GM23338 (cell line): Measurements from ENCODE around the gene CLCN4.

Experiments
- EZH2 ChIP-seq: fragments of 200-600 bp; sonication (generic); IDR thresholded peaks from one replicate; pipeline ENCODE4 v1.8.0; 2017; ENCODE audit warnings: antibody characterized with exemption, mild to moderate bottlenecking, low read depth; ENCODE audit not compliant: unreplicated experiment
- POLR2AphosphoS5 ChIP-seq: IDR thresholded peaks from 2 replicates; pipeline ENCODE4 v1.6.1; 2016; ENCODE audit warnings: antibody characterized with exemption, low read depth
- ZNF331 ChIP-seq: fragments of 250-450 bp; sonication (Bioruptor Pico); IDR thresholded peaks from 2 replicates; pipeline ENCODE4 v1.5.0; 2020; ENCODE audit warnings: low read depth, mild to moderate bottlenecking, moderate library complexity
- TF ChIP-seq, protein P1 (sequence below), 2 experiments: fragments of 200-600 bp in 1 of 2; sonication (generic) in 1 of 2; conservative IDR thresholded peaks; 2 replicates each; pipeline versions ENCODE4 v1.5.1 to v1.6.1; 2016 to 2017; ENCODE audit warnings: antibody characterized with exemption in 2 of 2, low read depth in 2 of 2, mild to moderate bottlenecking in 2 of 2, moderate library complexity in 1 of 2

DNA sequence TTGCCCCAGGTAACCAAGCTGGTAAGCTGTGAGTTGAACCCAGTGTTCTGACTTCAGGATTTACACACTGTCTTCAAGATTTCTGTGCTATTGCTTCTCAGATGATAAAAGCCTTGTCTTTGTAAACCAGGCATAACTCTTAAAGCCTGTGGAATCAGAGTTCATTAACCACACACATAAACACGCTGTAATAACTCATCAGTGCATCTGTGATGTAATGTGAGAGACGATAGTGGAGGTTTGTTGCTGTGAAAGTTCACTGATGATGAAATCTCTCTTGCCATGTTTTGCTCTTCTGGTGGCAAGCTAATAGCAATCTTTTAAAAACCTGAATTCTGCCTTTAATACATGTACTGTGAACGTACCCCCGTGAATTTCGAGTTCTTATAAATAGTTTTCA, 41.5 kb downstream of the CLCN4 start:
- TF ChIP-seq, protein P1, sequence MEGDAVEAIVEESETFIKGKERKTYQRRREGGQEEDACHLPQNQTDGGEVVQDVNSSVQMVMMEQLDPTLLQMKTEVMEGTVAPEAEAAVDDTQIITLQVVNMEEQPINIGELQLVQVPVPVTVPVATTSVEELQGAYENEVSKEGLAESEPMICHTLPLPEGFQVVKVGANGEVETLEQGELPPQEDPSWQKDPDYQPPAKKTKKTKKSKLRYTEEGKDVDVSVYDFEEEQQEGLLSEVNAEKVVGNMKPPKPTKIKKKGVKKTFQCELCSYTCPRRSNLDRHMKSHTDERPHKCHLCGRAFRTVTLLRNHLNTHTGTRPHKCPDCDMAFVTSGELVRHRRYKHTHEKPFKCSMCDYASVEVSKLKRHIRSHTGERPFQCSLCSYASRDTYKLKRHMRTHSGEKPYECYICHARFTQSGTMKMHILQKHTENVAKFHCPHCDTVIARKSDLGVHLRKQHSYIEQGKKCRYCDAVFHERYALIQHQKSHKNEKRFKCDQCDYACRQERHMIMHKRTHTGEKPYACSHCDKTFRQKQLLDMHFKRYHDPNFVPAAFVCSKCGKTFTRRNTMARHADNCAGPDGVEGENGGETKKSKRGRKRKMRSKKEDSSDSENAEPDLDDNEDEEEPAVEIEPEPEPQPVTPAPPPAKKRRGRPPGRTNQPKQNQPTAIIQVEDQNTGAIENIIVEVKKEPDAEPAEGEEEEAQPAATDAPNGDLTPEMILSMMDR (conservative IDR thresholded peaks at IDR 0.05; ENCODE audit: low read depth in 2 of 2): no peak
- no peak for TF ChIP-seq EZH2
- no peak for TF ChIP-seq POLR2AphosphoS5
- no peak for TF ChIP-seq ZNF331 (CRISPR knock-in tag)
